ENCODE data around the gene CALU.

DNA sequence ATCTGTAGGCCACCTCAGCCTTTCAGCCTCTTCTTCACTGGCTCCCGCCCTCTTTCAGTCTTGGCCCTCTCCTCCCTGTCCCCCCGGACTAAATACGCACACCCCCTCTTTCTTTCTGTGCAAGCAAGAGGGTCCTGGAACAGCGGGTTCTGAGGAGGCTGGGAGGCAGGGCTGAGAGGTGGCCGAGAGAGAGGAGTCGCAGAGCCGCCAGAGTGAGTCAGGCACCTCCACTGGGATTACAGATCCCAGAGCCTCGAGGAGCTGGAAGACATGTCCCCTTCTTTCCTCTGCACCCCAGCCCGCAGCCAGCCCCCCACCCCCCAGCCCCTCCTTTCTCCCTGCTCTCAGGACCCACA lies 52.8 kb downstream of the CALU start:
- TF ChIP-seq, protein P1, sequence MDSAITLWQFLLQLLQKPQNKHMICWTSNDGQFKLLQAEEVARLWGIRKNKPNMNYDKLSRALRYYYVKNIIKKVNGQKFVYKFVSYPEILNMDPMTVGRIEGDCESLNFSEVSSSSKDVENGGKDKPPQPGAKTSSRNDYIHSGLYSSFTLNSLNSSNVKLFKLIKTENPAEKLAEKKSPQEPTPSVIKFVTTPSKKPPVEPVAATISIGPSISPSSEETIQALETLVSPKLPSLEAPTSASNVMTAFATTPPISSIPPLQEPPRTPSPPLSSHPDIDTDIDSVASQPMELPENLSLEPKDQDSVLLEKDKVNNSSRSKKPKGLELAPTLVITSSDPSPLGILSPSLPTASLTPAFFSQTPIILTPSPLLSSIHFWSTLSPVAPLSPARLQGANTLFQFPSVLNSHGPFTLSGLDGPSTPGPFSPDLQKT (IDR thresholded peaks at IDR 0.05; ENCODE audit: borderline replicate concordance, low read depth, low read length), result no peak
- TF ChIP-seq ZNF341 (tag by site-specific recombination; IDR thresholded peaks at IDR 0.05; ENCODE audit: low read depth), result no peak
- TF ChIP-seq ZNF660 (tag by site-specific recombination; IDR thresholded peaks at IDR 0.05), result no peak
- TF ChIP-seq ZNF394 (tag by site-specific recombination; IDR thresholded peaks at IDR 0.05; ENCODE audit: borderline replicate concordance), result no peak
- TF ChIP-seq ZNF416 (tag by site-specific recombination; IDR thresholded peaks at IDR 0.05), result no peak
